Smooth muscle cell (in vitro differentiated cells): ENCODE results near the gene IVD. TPM values are rescaled to one million over a fixed set of nuclear protein-coding genes. Genes with fewer than 3 reads are reported as not detected.
A peak's percentile ranks its signal among the peaks of the same experiment; 100 is the strongest.

Source experiments
- DNase-seq: peaks from one replicate; lab custom pipeline; 2025; ENCODE audit not compliant: unreplicated experiment; lab: John Stamatoyannopoulos, UW
- H2AFZ ChIP-seq: fragments of 200-600 bp; sonication (generic); 2 replicates; pipeline ENCODE4 v1.6.0; 2016; ENCODE audit warnings: antibody characterized with exemption, low read depth, mild to moderate bottlenecking
- H3F3A ChIP-seq: fragments of 200-600 bp; sonication (generic); 2 replicates; pipeline ENCODE4 v1.6.0; 2017; ENCODE audit warnings: antibody characterized with exemption, low read depth
- H3K27ac ChIP-seq: fragments of 200-600 bp; sonication (generic); 2 replicates; pipeline ENCODE4 v1.5.1; 2016; ENCODE audit warnings: low read depth, mild to moderate bottlenecking
- H3K27me3 ChIP-seq: fragments of 200-600 bp; sonication (generic); 2 replicates; pipeline ENCODE4 v1.6.1; 2016; ENCODE audit warnings: low read depth, mild to moderate bottlenecking
- H3K36me3 ChIP-seq: fragments of 200-600 bp; sonication (generic); 2 replicates; pipeline ENCODE4 v1.5.1; 2016; ENCODE audit warnings: low read depth
- H3K4me1 ChIP-seq: fragments of 200-600 bp; sonication (generic); 2 replicates; pipeline ENCODE4 v1.5.1; 2016; ENCODE audit warnings: low read depth
- H3K4me2 ChIP-seq: fragments of 200-600 bp; sonication (generic); 2 replicates; pipeline ENCODE4 v1.6.0; 2016; ENCODE audit warnings: mild to moderate bottlenecking
- H3K4me3 ChIP-seq: fragments of 200-600 bp; sonication (generic); 2 replicates; pipeline ENCODE4 v1.5.1; 2016; ENCODE audit warnings: mild to moderate bottlenecking
- H3K79me2 ChIP-seq: fragments of 200-600 bp; sonication (generic); 2 replicates; pipeline ENCODE4 v1.6.0; 2016; ENCODE audit warnings: low read depth, mild to moderate bottlenecking
- H3K9ac ChIP-seq: fragments of 200-600 bp; sonication (generic); 2 replicates; pipeline ENCODE4 v1.6.0; 2016; ENCODE audit warnings: low read depth
- H3K9me3 ChIP-seq: fragments of 200-600 bp; sonication (generic); replicated peaks from 2 replicates; pipeline ENCODE4 v1.5.1; 2016; ENCODE audit warnings: low read depth
- H4K20me1 ChIP-seq: fragments of 200-600 bp; sonication (generic); 2 replicates; pipeline ENCODE4 v1.6.0; 2016; ENCODE audit warnings: low read depth
- CTCF ChIP-seq: fragments of 200-600 bp; sonication (generic); IDR thresholded peaks from 2 replicates; pipeline ENCODE4 v1.5.1; 2017; ENCODE audit warnings: borderline replicate concordance, mild to moderate bottlenecking, antibody characterized with exemption; ENCODE audit not compliant: insufficient read depth, poor library complexity, severe bottlenecking
- WGBS: methylation state at CpG from one replicate; pipeline ENCODE4 v1.1.7; 2016; ENCODE audit warnings: low lambda C conversion rate; 5-methylcytosine and 5-hydroxymethylcytosine counted together
- polyA plus RNA-seq: library from polyadenylated mRNA; unstranded; fragments of >200 nt; fragmentation: Nextera tagmentation; extraction: Ambion mirVana; gene quantifications from 2 replicates; pipeline ENCODE4 v1.2.1, GENCODE V29; 2016
- total RNA-seq: library from RNA; depleted of rRNA; stranded (reverse); fragments of >200 nt; gene quantifications from 2 replicates; pipeline ENCODE4 v1.2.3, GENCODE V29; 2014

The IVD gene
- total and polyA plus RNA-seq, 2 experiments from 2014 or later: 17.4 to 37.8 TPM

- H3K4me2 ChIP-seq: no peak overlapping the region
- no peaks in the 10 kb centered on the region for H3F3A ChIP-seq
- H3K27me3 ChIP-seq: peaks cover 7% of the 10 kb centered on the region
- no peak for DNase-seq
- H3K27ac ChIP-seq: no peak overlapping the region
- TF ChIP-seq CTCF: no peak
- H3K4me3 ChIP-seq: no peak overlapping the region
- no peak overlapping the region for H3K9ac ChIP-seq
- H4K20me1 ChIP-seq: no peaks in the 10 kb centered on the region
- H3K79me2 ChIP-seq: no peaks in the 10 kb centered on the region
- no peaks in the 10 kb centered on the region for H3K36me3 ChIP-seq
- H3K4me1 ChIP-seq: peaks cover under 1% of the 10 kb centered on the region
- no peaks in the 10 kb centered on the region for H3K9me3 ChIP-seq
- 32% methylated on average over 10 of the region's 10 CpGs for WGBS
- no peak overlapping the region for H2AFZ ChIP-seq
Observed at GRCh38 chr15:40430271-40430805, 24.7 kb downstream of the IVD start.

- peaks cover 25% of the 10 kb centered on the region for H3K4me1 ChIP-seq
- peaks cover 14% of the 10 kb centered on the region for H3K27me3 ChIP-seq
- no peak overlapping the region for H3K27ac ChIP-seq
- H3K4me3 ChIP-seq: peak overlapping the region; percentile 60
- H3K9ac ChIP-seq: no peak overlapping the region
- H3F3A ChIP-seq: peaks cover 4% of the 10 kb centered on the region
- no peaks in the 10 kb centered on the region for H3K36me3 ChIP-seq
- no peak for TF ChIP-seq CTCF
- H2AFZ ChIP-seq: no peak overlapping the region
- H3K4me2 ChIP-seq: peak overlapping the region; percentile 100
- 45% methylated on average over 20 of the region's 20 CpGs for WGBS
- H4K20me1 ChIP-seq: no peaks in the 10 kb centered on the region
- H3K9me3 ChIP-seq: no peaks in the 10 kb centered on the region
- DNase-seq: no peak
- H3K79me2 ChIP-seq: no peaks in the 10 kb centered on the region
Observed at GRCh38 chr15:40435023-40435709, 29.6 kb downstream of the IVD start.

- DNase-seq: no peak
- Histone ChIP-seq H3K4me1 (peaks cover 25% of the 10 kb centered on the region), H2AFZ (peak overlapping the region; percentile 69), H3K79me2 (no peaks in the 10 kb centered on the region), H3K4me3 (peak overlapping the region; percentile 60), H3K9me3 (no peaks in the 10 kb centered on the region), H3K27ac (no peak overlapping the region), H4K20me1 (no peaks in the 10 kb centered on the region), H3K27me3 (peaks cover 14% of the 10 kb centered on the region), H3K9ac (no peak overlapping the region), H3K36me3 (no peaks in the 10 kb centered on the region), H3F3A (peaks cover 4% of the 10 kb centered on the region), H3K4me2 (peak overlapping the region; percentile 100)
- 14% methylated on average over 15 of the region's 15 CpGs for WGBS
- TF ChIP-seq CTCF: no peak
Observed at GRCh38 chr15:40435710-40436089, 30.1 kb downstream of the IVD start.
